H1 (cell line): Measurements from ENCODE around the gene RAB11FIP3. TPM values are rescaled to one million over a fixed set of nuclear protein-coding genes. Genes with fewer than 3 reads are reported as not detected.

Experiments used
- CTCF ChIA-PET: fragments of 300-600 bp; sonication (Branson Sonifier 250); formaldehyde crosslinking; loops from one replicate; lab custom pipeline; 2021; ENCODE audit not compliant: partially characterized antibody; lab: Charles Lee
- POLR2A ChIA-PET: fragments of 300-600 bp; sonication (Branson Sonifier 250); formaldehyde crosslinking; loops from one replicate; lab custom pipeline; 2021; ENCODE audit warnings: inconsistent platforms; ENCODE audit not compliant: partially characterized antibody; lab: Charles Lee
- DNase-seq, 2 experiments: peaks; one replicate each; pipeline versions ENCODE4 v3.0.0 to v3.0.0-alpha.2; 2010 to 2022; ENCODE audit warnings: low spot score in 2 of 2, low read depth in 1 of 2, mixed read lengths in 1 of 2
- FAIRE-seq: peaks from 2 replicates; lab custom pipeline; 2011; peaks lifted over from hg19 to GRCh38; lab: Jason Lieb, UNC
- H2AFZ ChIP-seq: 2 replicates; pipeline ENCODE4 v1.8.1; 2012; ENCODE audit warnings: low read length, inconsistent platforms
- H2AK5ac ChIP-seq: 2 replicates; pipeline ENCODE4 v1.6.1; 2013; ENCODE audit warnings: low read depth, low read length
- H2BK120ac ChIP-seq: replicated peaks from 2 replicates; pipeline ENCODE3; 2013; ENCODE audit warnings: low read depth, low read length, inconsistent platforms
- H2BK12ac ChIP-seq: 2 replicates; pipeline ENCODE4 v1.6.1; 2013; ENCODE audit warnings: low read depth, low read length
- H2BK15ac ChIP-seq: 2 replicates; pipeline ENCODE4 v1.6.1; 2013; ENCODE audit warnings: low read length
- H2BK20ac ChIP-seq: 2 replicates; pipeline ENCODE4 v1.6.1; 2013; ENCODE audit warnings: low read length
- H2BK5ac ChIP-seq: 2 replicates; pipeline ENCODE4 v1.6.1; 2013; ENCODE audit warnings: low read depth, low read length
- H3K14ac ChIP-seq: 2 replicates; pipeline ENCODE4 v1.6.1; 2013; ENCODE audit warnings: inconsistent platforms; ENCODE audit not compliant: insufficient read length
- H3K18ac ChIP-seq: 2 replicates; pipeline ENCODE4 v1.6.1; 2013; ENCODE audit warnings: low read length; ENCODE audit errors: extremely low read depth
- H3K23ac ChIP-seq: 2 replicates; pipeline ENCODE4 v1.6.1; 2013; ENCODE audit warnings: inconsistent platforms; ENCODE audit not compliant: insufficient read length
- H3K23me2 ChIP-seq: 2 replicates; pipeline ENCODE4 v1.6.1; 2013; ENCODE audit warnings: low read depth, low read length
- H3K27ac ChIP-seq: 2 replicates; pipeline ENCODE4 v1.6.1; 2011; ENCODE audit warnings: low read depth, low read length, inconsistent platforms
- H3K27me3 ChIP-seq, 4 experiments: replicated peaks in 1 of 4; 1 replicate in 1 of 4; 2 replicates in 3 of 4; pipeline versions ENCODE4 v1.6.1 to v1.8.1; 2011 to 2013; ENCODE audit warnings: low read length in 3 of 4, mild to moderate bottlenecking in 3 of 4, inconsistent platforms in 2 of 4, mixed read lengths in 2 of 4, moderate library complexity in 1 of 4; ENCODE audit not compliant: control insufficient read depth in 3 of 4, insufficient read depth in 3 of 4; ENCODE audit errors: extremely low read depth in 1 of 4
- H3K36me3 ChIP-seq, 4 experiments: 2 replicates each; pipeline versions ENCODE4 v1.6.1 to v1.8.1; 2011 to 2013; ENCODE audit warnings: mild to moderate bottlenecking in 4 of 4, low read length in 3 of 4, moderate library complexity in 2 of 4, control low read depth in 1 of 4, inconsistent platforms in 1 of 4; ENCODE audit not compliant: insufficient read depth in 4 of 4, control insufficient read depth in 2 of 4
- H3K4ac ChIP-seq: replicated peaks from 2 replicates; pipeline ENCODE3; 2013; ENCODE audit warnings: low read length, low read depth, mixed read lengths, inconsistent platforms; ENCODE audit not compliant: insufficient read length
- H3K4me1 ChIP-seq, 4 experiments: replicated peaks in 1 of 4; 1 replicate in 1 of 4; 2 replicates in 3 of 4; pipeline versions ENCODE4 v1.6.1 to v1.8.1; 2011 to 2013; ENCODE audit warnings: low read length in 3 of 4, inconsistent platforms in 2 of 4, mixed read lengths in 1 of 4; ENCODE audit not compliant: insufficient read depth in 4 of 4, control insufficient read depth in 3 of 4
- H3K4me2 ChIP-seq, 2 experiments: 2 replicates each; pipeline versions ENCODE4 v1.6.1 to v1.8.1; 2011 to 2013; ENCODE audit warnings: low read depth in 2 of 2, low read length in 2 of 2, control low read depth in 1 of 2, inconsistent platforms in 1 of 2, mild to moderate bottlenecking in 1 of 2; ENCODE audit not compliant: insufficient read depth in 1 of 2
- H3K4me3 ChIP-seq, 4 experiments: fragments of 200-600, 300-600 bp in 1 of 4; sonication (generic), shearing (Covaris generic), sonication (Bioruptor Twin) in 1 of 4; 2 replicates each; pipeline versions ENCODE4 v1.5.1 to v1.8.1; 2011 to 2016; ENCODE audit warnings: low read length in 4 of 4, low read depth in 3 of 4, control low read depth in 2 of 4, inconsistent platforms in 2 of 4, mild to moderate bottlenecking in 2 of 4, mixed read lengths in 1 of 4, moderate library complexity in 1 of 4; ENCODE audit not compliant: insufficient read depth in 2 of 4; ENCODE audit errors: extremely low read depth in 1 of 4
- H3K56ac ChIP-seq: replicated peaks from 2 replicates; pipeline ENCODE3; 2013; ENCODE audit warnings: low read depth, mild to moderate bottlenecking, mixed read lengths, low read length, inconsistent platforms; ENCODE audit not compliant: insufficient read length
- H3K79me1 ChIP-seq: 2 replicates; pipeline ENCODE4 v1.6.1; 2013; ENCODE audit warnings: low read depth, low read length, control low read depth
- H3K79me2 ChIP-seq, 2 experiments: 2 replicates each; pipeline versions ENCODE4 v1.6.1 to v1.8.1; 2012 to 2013; ENCODE audit warnings: low read length in 2 of 2, mild to moderate bottlenecking in 2 of 2, inconsistent platforms in 1 of 2; ENCODE audit not compliant: insufficient read depth in 2 of 2, control insufficient read depth in 1 of 2
- H3K9ac ChIP-seq, 4 experiments: replicated peaks in 1 of 4; 1 replicate in 1 of 4; 2 replicates in 3 of 4; pipeline versions ENCODE4 v1.6.1 to v1.8.1; 2011 to 2013; ENCODE audit warnings: low read depth in 3 of 4, low read length in 3 of 4, control low read depth in 2 of 4, mild to moderate bottlenecking in 2 of 4, moderate library complexity in 2 of 4, inconsistent platforms in 1 of 4; ENCODE audit errors: extremely low read depth in 1 of 4
- H3K9me3 ChIP-seq, 2 experiments: 2 replicates each; pipeline versions ENCODE4 v1.6.1 to v1.8.1; 2012 to 2013; ENCODE audit warnings: mild to moderate bottlenecking in 2 of 2, moderate library complexity in 2 of 2, control low read depth in 1 of 2, inconsistent platforms in 1 of 2, low read depth in 1 of 2, low read length in 1 of 2, mixed read lengths in 1 of 2; ENCODE audit not compliant: insufficient read depth in 2 of 2
- H4K20me1 ChIP-seq, 2 experiments: replicated peaks in 1 of 2; 2 replicates each; pipeline versions ENCODE3 to v1.8.1; 2011 to 2013; ENCODE audit warnings: inconsistent platforms in 2 of 2, low read length in 2 of 2, mild to moderate bottlenecking in 1 of 2; ENCODE audit not compliant: insufficient read depth in 2 of 2, control insufficient read depth in 1 of 2
- H4K5ac ChIP-seq: 2 replicates; pipeline ENCODE4 v1.6.1; 2013; ENCODE audit warnings: low read length, low read depth, mixed read lengths, inconsistent platforms; ENCODE audit not compliant: insufficient read length
- H4K8ac ChIP-seq: 2 replicates; pipeline ENCODE4 v1.8.0; 2013; ENCODE audit warnings: mild to moderate bottlenecking, moderate library complexity, low read length, inconsistent platforms; ENCODE audit not compliant: insufficient read depth; ENCODE audit errors: extremely low read depth
- H4K91ac ChIP-seq: replicated peaks from 2 replicates; pipeline ENCODE3; 2013; ENCODE audit warnings: low read length, mixed read lengths, inconsistent platforms; ENCODE audit not compliant: insufficient read length
- POU5F1 ChIP-seq: IDR thresholded peaks from 2 replicates; pipeline ENCODE4 v1.6.1; 2011; ENCODE audit warnings: low read depth, mild to moderate bottlenecking, low read length, moderate library complexity
- RAD21 ChIP-seq, 2 experiments: IDR thresholded peaks in 1 of 2; conservative IDR thresholded peaks in 1 of 2; 2 replicates each; pipeline ENCODE4 v1.6.1; 2011; ENCODE audit warnings: low read depth in 2 of 2, low read length in 2 of 2, improper control_type of control experiment in 1 of 2, inconsistent platforms in 1 of 2, mild to moderate bottlenecking in 1 of 2, moderate library complexity in 1 of 2
- WGBS, 2 experiments: shearing (Covaris generic) in 1 of 2; methylation state at CpG; one replicate each; pipeline versions ENCODE4 v1.1.6 to v1.1.7; 2013 to 2015; ENCODE audit warnings: low lambda C conversion rate in 2 of 2, mixed read lengths in 2 of 2, inconsistent platforms in 1 of 2, low coverage in 1 of 2, missing lambda C conversion rate in 1 of 2; ENCODE audit not compliant: insufficient replicate concordance in 2 of 2, insufficient coverage in 1 of 2, insufficient read length in 1 of 2; ENCODE audit errors: extremely low coverage in 1 of 2, missing lambda C conversion rate in 1 of 2; 5-methylcytosine and 5-hydroxymethylcytosine counted together
- polyA plus RNA-seq, 7 experiments: library from polyadenylated mRNA; depleted of rRNA in 3 of 7; stranded (reverse) in 5 of 7; unstranded in 2 of 7; fragments of >200 nt in 5 of 7; fragments of 200-250 nt in 2 of 7; gene quantifications; 1 replicate in 5 of 7; 2 replicates in 1 of 7; 4 replicates in 1 of 7; pipeline versions ENCODE4 v1.2.1 to v1.2.3, GENCODE V29; 2011 to 2013; ENCODE audit warnings: missing spikeins in 2 of 7, mixed read lengths in 2 of 7
- total RNA-seq: library from RNA; stranded (reverse); fragmentation: NEBNext Ultra II Directional; extraction: Animal tissue kit (Norgen Biotek cat#: 25700); gene quantifications from 2 replicates; pipeline ENCODE4 v1.2.1, GENCODE V29; 2021

RAB11FIP3 gene
- total and polyA plus RNA-seq, 2 of the 8 experiments (the other 6 are each of a cell fraction or from before 2014, with no cell fraction given), result 9.3 to 35.2 TPM

DNA sequence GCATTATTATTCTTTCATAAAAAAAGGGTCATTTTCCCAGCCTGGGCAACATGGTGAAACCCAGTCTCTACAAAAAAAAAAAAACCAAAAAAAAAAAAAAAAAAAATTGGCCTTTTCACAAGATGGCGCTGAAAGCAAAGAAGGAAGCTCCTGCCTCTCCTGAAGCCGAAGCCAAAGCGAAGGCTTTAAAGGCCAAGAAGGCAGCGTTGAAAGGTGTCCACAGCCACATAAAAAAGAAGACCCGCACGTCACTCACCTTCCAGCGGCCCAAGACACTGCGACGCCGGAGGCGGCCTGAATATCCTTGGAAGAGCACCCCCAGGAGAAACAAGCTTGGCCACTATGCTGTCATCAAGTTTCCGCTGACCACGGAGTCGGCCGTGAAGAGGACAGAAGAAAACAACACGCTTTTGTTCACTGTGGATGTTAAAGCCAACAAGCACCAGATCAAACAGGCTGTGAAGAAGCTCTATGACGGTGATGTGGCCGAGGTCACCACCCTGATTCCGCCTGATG lies 38.8 kb upstream of the RAB11FIP3 start:
- H3K56ac ChIP-seq, result no peak overlapping the region
- H2BK20ac ChIP-seq, result no peak overlapping the region
- DNase-seq (no peak), FAIRE-seq (no peak)
- H3K4me3 ChIP-seq, result no peak overlapping the region
- peaks cover 3 to 11% (median 9%) of the 10 kb centered on the region in 4 experiments for H3K4me1 ChIP-seq
- no peak overlapping the region for H3K18ac ChIP-seq
- H2BK12ac ChIP-seq, result no peak overlapping the region
- no peak overlapping the region for H3K27ac ChIP-seq
- H3K79me2 ChIP-seq, result no peaks in the 10 kb centered on the region
- no peak overlapping the region for H4K8ac ChIP-seq
- WGBS, 2 experiments, result 90% methylated on average over 19 of the region's 19 CpGs; no CpG with 5 or more reads in 1 of the 2 experiments
- H3K36me3 ChIP-seq, result no peaks in the 10 kb centered on the region
- no peak overlapping the region for H3K4me2 ChIP-seq
- peaks cover 0 to 3% (median under 1%) of the 10 kb centered on the region in 4 experiments; a peak in 2 of 7 replicates for H3K27me3 ChIP-seq
- H2AFZ ChIP-seq, result no peak overlapping the region
- H2AK5ac ChIP-seq, result no peak overlapping the region
- H3K79me1 ChIP-seq, result no peaks in the 10 kb centered on the region
- no peaks in the 10 kb centered on the region for H4K20me1 ChIP-seq
- peaks cover 11% of the 10 kb centered on the region for H3K23me2 ChIP-seq
- ChIA-PET POLR2A (interaction anchor here (0.7 to 7.3 kb wide), 3 partner anchors 11 to 1578 kb away, joined by 3 to 67 read pairs (median 4); partner anchors contain the start of genes NME4 and RPS2), CTCF (interaction anchor here (0.6 to 1.0 kb wide), 8 partner anchors 15 to 1907 kb away, joined by 3 to 4 read pairs (median 3); partner anchors contain the start of gene DECR2)
- no peak overlapping the region for H3K23ac ChIP-seq
- no peaks in the 10 kb centered on the region for H3K9me3 ChIP-seq
- H4K5ac ChIP-seq, result no peak overlapping the region
- H3K4ac ChIP-seq, result no peak overlapping the region
- H3K9ac ChIP-seq, result no peak overlapping the region
- peak overlapping the region; percentile 47; the same call in 1 of the 2 replicates for H2BK5ac ChIP-seq
- H2BK15ac ChIP-seq, result no peak overlapping the region
- H4K91ac ChIP-seq, result no peak overlapping the region
- H3K14ac ChIP-seq, result no peak overlapping the region
- H2BK120ac ChIP-seq, result no peak overlapping the region
- no peak for TF ChIP-seq POU5F1
- TF ChIP-seq RAD21 (IDR thresholded peaks at IDR 0.05 in 1 of 2, conservative IDR thresholded peaks at IDR 0.05 in 1 of 2; ENCODE audit: low read depth in 2 of 2, low read length in 2 of 2), result peak in 1 of 2 experiments; percentile 30; a peak in 2 of 4 replicates
